Caco-2 (cell line): ENCODE results near the gene COMMD3. TPM values are rescaled to one million over a fixed set of nuclear protein-coding genes. Genes with fewer than 3 reads are reported as not detected.
A peak's percentile ranks its signal among the peaks of the same experiment; 100 is the strongest.

Experiments used
- BruUV-seq: library from RNA; stranded (reverse); fragments of 400-500 nt; replicated peaks from 2 replicates; lab custom pipeline; 2021; lab: Mats Ljungman, UMichigan
- CTCF ChIA-PET: fragments of 300-600 bp; sonication (Branson Sonifier 250); formaldehyde crosslinking; loops from one replicate; lab custom pipeline; 2022; ENCODE audit warnings: antibody characterized with exemption; lab: Charles Lee
- POLR2A ChIA-PET: fragments of 300-600 bp; sonication (Branson Sonifier 250); formaldehyde crosslinking; loops from one replicate; lab custom pipeline; 2022; ENCODE audit warnings: antibody characterized with exemption; lab: Charles Lee
- DNase-seq, 2 experiments: peaks; one replicate each; pipeline versions ENCODE4 v3.0.0 to v3.0.0-alpha.2; 2020 to 2022
- H3K27me3 ChIP-seq: replicated peaks from 2 replicates; pipeline ENCODE4 v1.6.0; 2011; ENCODE audit warnings: low read length; ENCODE audit not compliant: control insufficient read depth, insufficient read depth
- H3K36me3 ChIP-seq: 2 replicates; pipeline ENCODE4 v1.5.1; 2011; ENCODE audit warnings: low read length; ENCODE audit not compliant: control insufficient read depth, insufficient read depth
- H3K4me1 ChIP-seq: fragments of 250-450 bp; sonication (Bioruptor Pico); 2 replicates; pipeline ENCODE4 v1.5.1; 2020; ENCODE audit warnings: mild to moderate bottlenecking
- H3K4me3 ChIP-seq: 2 replicates; pipeline ENCODE4 v1.5.1; 2011; ENCODE audit warnings: low read depth, mild to moderate bottlenecking, control low read depth, low read length
- H3K9me3 ChIP-seq: fragments of 250-450 bp; sonication (Bioruptor Pico); 2 replicates; pipeline ENCODE4 v1.5.1; 2020; ENCODE audit warnings: mild to moderate bottlenecking, moderate library complexity
- H3K27ac Mint-ChIP-seq: one replicate; pipeline ENCODE4 v1.8.0; 2022; ENCODE audit warnings: mixed read lengths; ENCODE audit not compliant: unreplicated experiment
- H3K27me3 Mint-ChIP-seq: one replicate; pipeline ENCODE4 v1.8.0; 2022; ENCODE audit warnings: mixed read lengths; ENCODE audit not compliant: insufficient read depth, unreplicated experiment
- H3K36me3 Mint-ChIP-seq: one replicate; pipeline ENCODE4 v1.8.0; 2022; ENCODE audit warnings: mild to moderate bottlenecking, mixed read lengths; ENCODE audit not compliant: insufficient read depth, unreplicated experiment
- H3K4me1 Mint-ChIP-seq: one replicate; pipeline ENCODE4 v1.8.0; 2022; ENCODE audit warnings: low read depth, mixed read lengths; ENCODE audit not compliant: unreplicated experiment
- H3K4me3 Mint-ChIP-seq: one replicate; pipeline ENCODE4 v1.8.0; 2022; ENCODE audit warnings: mild to moderate bottlenecking, moderate library complexity, mixed read lengths; ENCODE audit not compliant: unreplicated experiment
- H3K9me3 Mint-ChIP-seq: one replicate; pipeline ENCODE4 v1.8.0; 2022; ENCODE audit warnings: mixed read lengths; ENCODE audit not compliant: unreplicated experiment
- CTCF ChIP-seq, 2 experiments: fragments of 200-600 bp in 1 of 2; IDR thresholded peaks; 1 replicate in 1 of 2; 2 replicates in 1 of 2; pipeline versions ENCODE4 v1.5.1 to v1.8.0; 2011 to 2022; ENCODE audit warnings: antibody characterized with exemption in 1 of 2, control low read depth in 1 of 2, inconsistent platforms in 1 of 2, low read depth in 1 of 2, low read length in 1 of 2, mild to moderate bottlenecking in 1 of 2, moderate library complexity in 1 of 2; ENCODE audit not compliant: insufficient read depth in 1 of 2, severe bottlenecking in 1 of 2, unreplicated experiment in 1 of 2
- intact Hi-C: fragments of 100-400 bp; cut with micrococcal nuclease; formaldehyde crosslinking; loops from one replicate; pipeline ENCODE4 v1.10.0; 2022; ENCODE audit not compliant: unreplicated experiment
- total RNA-seq: library from RNA; stranded (reverse); gene quantifications from 2 replicates; pipeline ENCODE4 v1.2.3, GENCODE V29; 2022

Gene COMMD3
- total RNA-seq, 1 experiment from 2014 or later: 50.7 TPM

- DNase-seq: no peak
- Mint-ChIP-seq H3K4me1 (peaks cover 7% of the 10 kb centered on the region), H3K36me3 (no peaks in the 10 kb centered on the region), H3K27me3 (no peaks in the 10 kb centered on the region), H3K4me3 (peak overlapping the region; percentile 70), H3K27ac (peak overlapping the region; percentile 25), H3K9me3 (no peaks in the 10 kb centered on the region)
- Histone ChIP-seq H3K27me3 (no peaks in the 10 kb centered on the region), H3K36me3 (no peaks in the 10 kb centered on the region), H3K9me3 (no peaks in the 10 kb centered on the region), H3K4me1 (peaks cover 7% of the 10 kb centered on the region), H3K4me3 (peak overlapping the region; percentile 29)
- TF ChIP-seq CTCF (IDR thresholded peaks at IDR 0.05; ENCODE audit: insufficient read depth in 1 of 2, low read depth in 1 of 2, low read length in 1 of 2, severe bottlenecking in 1 of 2, unreplicated experiment in 1 of 2): no peak
- intact Hi-C loops: no loop called here
- no TSS peak for BruUV-seq
- ChIA-PET CTCF (interaction anchor here (1.0 kb wide), 1 partner anchor 175 kb away, joined by 3 read pairs; no protein-coding TSS in a partner anchor), POLR2A (no interaction called here)
Observed at GRCh38 chr10:22278441-22278782, 37.8 kb upstream of the COMMD3 start.

GRCh38 chr10:22280078-22280477, 36.1 kb upstream of the COMMD3 start:
- intact Hi-C loops: no loop called here
- TF ChIP-seq CTCF (IDR thresholded peaks at IDR 0.05; ENCODE audit: insufficient read depth in 1 of 2, low read depth in 1 of 2, low read length in 1 of 2, severe bottlenecking in 1 of 2, unreplicated experiment in 1 of 2): no peak
- ChIA-PET CTCF (no interaction called here), POLR2A (no interaction called here)
- no peaks in the 10 kb centered on the region for H3K9me3 Mint-ChIP-seq
- no peaks in the 10 kb centered on the region for H3K36me3 ChIP-seq
- no TSS peak for BruUV-seq
- peaks cover 7% of the 10 kb centered on the region for H3K4me1 Mint-ChIP-seq
- H3K36me3 Mint-ChIP-seq: no peaks in the 10 kb centered on the region
- H3K4me3 ChIP-seq: no peak overlapping the region
- H3K27me3 Mint-ChIP-seq: no peaks in the 10 kb centered on the region
- no peak overlapping the region for H3K27ac Mint-ChIP-seq
- no peaks in the 10 kb centered on the region for H3K9me3 ChIP-seq
- DNase-seq: no peak
- H3K27me3 ChIP-seq: no peaks in the 10 kb centered on the region
- H3K4me3 Mint-ChIP-seq: peak overlapping the region; percentile 5
- peaks cover 7% of the 10 kb centered on the region for H3K4me1 ChIP-seq

GRCh38 chr10:22285130-22285529, 31.1 kb upstream of the COMMD3 start:
- no peaks in the 10 kb centered on the region for H3K4me1 Mint-ChIP-seq

More at GRCh38 chr10:22285130-22285529, 31.1 kb upstream of the COMMD3 start:
- intact Hi-C loops: no loop called here
- no TSS peak for BruUV-seq
- Mint-ChIP-seq H3K9me3 (no peaks in the 10 kb centered on the region), H3K27me3 (no peaks in the 10 kb centered on the region), H3K27ac (no peak overlapping the region), H3K4me3 (no peak overlapping the region), H3K36me3 (no peaks in the 10 kb centered on the region)
- ChIA-PET POLR2A (no interaction called here), CTCF (no interaction called here)
- Histone ChIP-seq H3K4me3 (no peak overlapping the region), H3K9me3 (no peaks in the 10 kb centered on the region), H3K4me1 (no peaks in the 10 kb centered on the region), H3K36me3 (no peaks in the 10 kb centered on the region), H3K27me3 (no peaks in the 10 kb centered on the region)
- DNase-seq: no peak
- TF ChIP-seq CTCF (IDR thresholded peaks at IDR 0.05; ENCODE audit: insufficient read depth in 1 of 2, low read depth in 1 of 2, low read length in 1 of 2, severe bottlenecking in 1 of 2, unreplicated experiment in 1 of 2): no peak
